HUES6 (cell line): ENCODE measurements around the gene ZNF212.
A peak's percentile ranks its signal among the peaks of the same experiment; 100 is the strongest.
"Not testable (repeated sequence)": the region's sequence is repeated elsewhere in the genome, so short reads cannot be mapped to it uniquely, and the experiment has no call there.

ENCODE experiments used
- H3K27ac ChIP-seq: 2 replicates; pipeline ENCODE4 v1.7.0; 2013; ENCODE audit warnings: low read depth, mild to moderate bottlenecking, low read length, inconsistent platforms
- H3K27me3 ChIP-seq: 2 replicates; pipeline ENCODE4 v1.6.1; 2013; ENCODE audit warnings: low read length; ENCODE audit not compliant: control insufficient read depth, insufficient read depth
- H3K36me3 ChIP-seq: 2 replicates; pipeline ENCODE4 v1.6.1; 2013; ENCODE audit warnings: low read length; ENCODE audit not compliant: control insufficient read depth, insufficient read depth
- H3K4me1 ChIP-seq: 2 replicates; pipeline ENCODE4 v1.6.1; 2013; ENCODE audit warnings: low read length; ENCODE audit not compliant: control insufficient read depth, insufficient read depth
- H3K4me3 ChIP-seq: 2 replicates; pipeline ENCODE4 v1.5.1; 2013; ENCODE audit warnings: low read depth, low read length
- H3K9ac ChIP-seq: one replicate; pipeline ENCODE4 v1.6.1; 2013; ENCODE audit warnings: mild to moderate bottlenecking, low read length
- H3K9me3 ChIP-seq: 2 replicates; pipeline ENCODE4 v1.6.1; 2013; ENCODE audit warnings: low read depth, low read length; ENCODE audit not compliant: control insufficient read depth, insufficient read depth

Gene ZNF212

DNA sequence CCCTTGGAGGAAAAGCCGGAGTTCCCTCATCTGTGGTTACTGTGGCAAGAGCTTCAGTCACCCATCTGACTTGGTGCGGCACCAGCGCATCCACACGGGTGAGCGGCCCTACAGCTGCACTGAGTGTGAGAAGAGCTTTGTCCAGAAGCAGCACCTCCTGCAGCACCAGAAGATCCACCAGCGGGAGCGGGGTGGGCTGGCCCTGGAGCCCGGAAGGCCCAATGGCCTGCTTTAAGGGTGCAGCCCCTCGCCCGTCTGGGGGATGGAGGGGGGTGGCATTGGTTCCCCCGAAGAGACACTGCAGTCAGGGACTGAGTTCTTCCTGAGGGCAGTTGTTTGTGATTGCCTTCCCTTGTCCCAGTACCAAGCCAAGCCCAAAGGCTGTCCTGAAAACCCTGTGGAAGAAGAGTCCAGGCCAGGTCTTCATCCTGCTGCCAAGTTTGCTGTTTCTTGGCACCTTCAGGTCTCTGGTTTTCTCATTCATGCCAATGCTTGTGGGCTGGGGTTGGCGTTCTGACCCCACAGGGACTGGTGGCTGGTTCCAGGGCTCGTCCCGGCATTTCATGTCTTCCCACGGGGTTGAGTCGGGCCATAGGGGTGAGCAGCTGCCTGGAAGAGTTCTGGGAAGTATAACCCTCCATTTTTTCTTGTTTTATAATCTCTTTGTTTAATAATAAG lies 14.9 kb downstream of the ZNF212 start:
- Histone ChIP-seq H3K4me1 (no peaks in the 10 kb centered on the region), H3K9ac (no peak overlapping the region), H3K9me3 (no peaks in the 10 kb centered on the region), H3K36me3 (peaks cover 55% of the 10 kb centered on the region), H3K27me3 (no peaks in the 10 kb centered on the region), H3K4me3 (no peak overlapping the region), H3K27ac (no peak overlapping the region)

DNA sequence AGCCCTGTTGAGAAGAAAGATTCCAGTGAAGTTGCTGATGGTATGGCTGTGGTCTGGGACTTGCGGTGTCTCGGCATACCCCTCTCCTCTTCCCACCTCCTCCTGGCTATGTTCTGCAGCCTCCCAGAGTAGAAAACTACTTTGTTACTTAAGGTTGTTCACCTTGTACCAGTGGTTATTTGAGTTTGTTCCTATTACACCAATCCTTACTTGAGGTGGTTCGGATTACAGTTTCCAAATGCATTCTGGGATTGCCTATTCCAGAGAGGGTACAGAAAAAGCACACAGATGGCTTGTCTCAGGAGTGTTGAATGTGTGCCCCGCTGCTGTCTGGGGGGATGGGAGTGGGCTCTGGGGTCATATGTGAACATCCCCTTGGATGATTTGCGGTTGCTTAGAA lies 15.7 kb downstream of the ZNF212 start:
- Histone ChIP-seq H3K9me3 (no peaks in the 10 kb centered on the region), H3K27ac (no peak overlapping the region), H3K4me3 (no peak overlapping the region), H3K36me3 (peaks cover 52% of the 10 kb centered on the region), H3K9ac (no peak overlapping the region), H3K27me3 (no peaks in the 10 kb centered on the region), H3K4me1 (no peaks in the 10 kb centered on the region)

DNA sequence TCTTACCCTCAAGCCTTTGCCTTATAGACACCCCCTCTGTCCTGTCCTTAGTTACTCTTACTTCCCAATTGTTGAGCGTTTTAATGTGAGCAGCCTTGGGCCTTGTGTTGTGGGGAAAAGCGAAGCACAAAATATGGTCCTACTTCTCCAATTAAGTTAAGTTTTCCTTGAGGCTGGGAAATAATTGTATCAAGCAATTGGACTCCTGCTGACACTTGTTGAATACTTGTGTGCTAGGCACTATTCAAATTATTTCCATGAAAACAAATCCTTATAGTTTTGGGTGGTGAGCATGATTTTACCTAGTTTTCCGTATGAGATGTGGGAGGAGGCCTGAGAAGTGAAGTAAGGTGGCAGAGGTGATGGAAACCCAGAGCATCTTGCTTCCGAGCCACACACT lies 17.1 kb downstream of the ZNF212 start:
- no peak overlapping the region for H3K27ac ChIP-seq
- H3K36me3 ChIP-seq = peaks cover 43% of the 10 kb centered on the region
- no peaks in the 10 kb centered on the region for H3K9me3 ChIP-seq
- H3K4me3 ChIP-seq = no peak overlapping the region
- peaks cover 4% of the 10 kb centered on the region for H3K27me3 ChIP-seq
- H3K9ac ChIP-seq = no peak overlapping the region
- H3K4me1 ChIP-seq = no peaks in the 10 kb centered on the region

DNA sequence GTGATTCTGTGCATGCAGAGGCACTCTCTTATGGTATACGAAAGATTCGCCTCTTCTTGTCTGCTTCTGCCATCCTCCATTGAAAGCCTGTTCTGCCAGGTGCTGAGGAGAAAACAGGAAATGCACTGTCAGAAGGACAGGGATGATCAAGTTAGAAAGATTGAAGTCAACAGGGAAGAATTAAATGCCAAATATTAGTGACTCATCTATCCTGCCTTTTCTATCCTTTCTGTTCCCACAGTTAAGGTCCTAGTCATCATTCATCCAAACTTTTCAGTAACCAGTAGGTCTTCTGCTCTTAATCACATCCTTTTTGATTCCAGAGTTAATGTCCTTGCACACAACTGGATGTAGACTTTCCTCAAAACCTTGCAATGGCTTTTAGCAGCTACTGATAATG lies 17.7 kb downstream of the ZNF212 start:
- H3K9ac ChIP-seq = no peak overlapping the region
- H3K27me3 ChIP-seq = peaks cover 6% of the 10 kb centered on the region
- H3K9me3 ChIP-seq = no peaks in the 10 kb centered on the region
- no peaks in the 10 kb centered on the region for H3K4me1 ChIP-seq
- H3K36me3 ChIP-seq = peaks cover 38% of the 10 kb centered on the region
- H3K27ac ChIP-seq = no peak overlapping the region
- H3K4me3 ChIP-seq = no peak overlapping the region

DNA sequence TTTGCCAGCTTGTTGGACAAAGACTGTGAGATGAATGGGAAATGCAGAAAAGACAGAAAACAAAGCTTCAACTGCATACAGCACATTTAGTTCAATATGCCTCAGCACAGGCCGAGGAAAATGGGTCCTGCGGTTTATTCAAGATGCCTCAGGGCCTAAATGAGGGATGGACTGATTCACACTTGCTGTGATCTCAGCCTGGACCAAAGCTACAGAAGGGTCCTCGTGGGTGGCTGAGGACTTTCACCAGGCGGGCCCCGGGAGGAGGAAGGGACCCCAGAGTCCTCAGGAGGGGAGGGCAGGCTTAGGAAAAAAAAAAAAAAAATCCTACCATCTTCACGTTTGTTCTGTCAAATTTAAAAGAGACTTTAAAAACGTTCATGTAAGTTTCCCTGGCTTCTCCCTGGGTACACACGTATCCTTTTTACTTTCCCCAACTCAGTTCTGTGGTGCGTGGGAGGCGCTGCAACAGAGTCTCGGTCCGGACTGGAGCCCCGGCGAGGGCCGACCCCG lies 21.9 kb downstream of the ZNF212 start:
- H3K36me3 ChIP-seq = peaks cover 10% of the 10 kb centered on the region
- no peaks in the 10 kb centered on the region for H3K9me3 ChIP-seq
- peak overlapping the region; percentile 90 for H3K9ac ChIP-seq
- no peak overlapping the region for H3K27ac ChIP-seq
- no peaks in the 10 kb centered on the region for H3K4me1 ChIP-seq
- H3K27me3 ChIP-seq = peaks cover 6% of the 10 kb centered on the region
- H3K4me3 ChIP-seq = peak overlapping the region; percentile 74

DNA sequence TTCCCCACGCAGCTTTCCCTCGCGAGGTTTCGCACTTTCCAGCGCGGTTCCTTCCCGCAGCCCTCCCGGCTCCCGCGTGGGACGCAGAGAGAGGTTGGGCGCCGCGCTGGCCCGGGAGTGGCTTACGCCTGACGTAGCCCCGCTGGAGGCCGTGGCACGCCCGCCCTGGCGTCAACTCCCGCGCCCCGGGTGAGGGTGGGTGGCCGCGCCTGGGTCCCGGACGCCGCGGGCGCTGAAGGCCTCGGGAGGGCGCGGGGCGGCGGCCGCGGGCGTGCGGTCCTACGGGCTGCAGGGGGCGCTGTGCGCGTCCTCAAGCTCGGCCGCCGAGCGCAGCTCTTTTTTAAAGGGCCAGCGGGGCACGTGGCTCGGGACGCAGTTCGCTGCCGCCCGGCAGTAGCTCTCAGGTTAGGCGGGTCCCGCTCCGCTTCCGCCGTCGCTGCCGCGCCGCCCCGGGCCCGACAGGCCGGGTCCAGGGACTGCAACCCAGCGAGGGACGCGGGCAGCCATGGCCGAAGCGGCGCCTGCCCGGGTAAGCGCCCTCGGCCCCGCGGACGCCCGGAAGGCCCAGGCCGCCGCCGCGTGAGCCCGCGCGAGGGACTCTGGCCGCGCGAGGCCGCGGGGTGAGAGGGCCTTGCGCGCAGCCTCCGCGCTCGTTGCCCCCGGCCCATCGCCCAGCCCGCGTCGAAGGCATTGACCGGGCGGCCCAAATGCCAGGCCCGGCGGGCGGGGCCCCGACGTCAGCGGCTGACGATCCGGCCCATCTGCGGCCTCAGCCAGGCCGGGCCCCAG lies 22.6 kb downstream of the ZNF212 start, which contains the start of gene ZNF783:
TSS of gene ZNF783 (plus strand) at position 368 of the 789 bp plus-strand sequence. CDS start at position 506, 138 bp downstream.
- Histone ChIP-seq H3K9ac (peak within 1 kb of the TSS; percentile 90), H3K9me3 (no peaks in the 10 kb centered on the region)

DNA sequence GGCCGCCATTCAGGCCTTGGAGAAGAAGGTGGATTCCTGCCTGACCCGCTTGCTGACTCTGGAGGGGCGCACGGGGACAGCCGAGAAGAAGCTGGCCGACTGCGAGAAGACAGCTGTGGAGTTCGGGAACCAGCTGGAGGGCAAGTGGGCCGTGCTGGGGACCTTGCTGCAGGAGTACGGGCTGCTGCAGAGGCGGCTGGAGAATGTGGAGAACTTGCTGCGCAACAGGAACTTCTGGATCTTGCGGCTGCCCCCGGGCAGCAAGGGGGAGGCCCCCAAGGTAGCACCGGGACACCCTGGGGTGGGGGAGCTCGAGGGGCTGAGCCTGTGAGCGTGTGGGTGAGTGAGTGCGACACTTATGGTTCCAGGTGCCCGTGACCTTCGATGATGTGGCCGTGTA lies 27.0 kb downstream of the ZNF212 start:
- H3K9ac ChIP-seq = no peak overlapping the region
- no peak overlapping the region for H3K4me3 ChIP-seq
- no peak overlapping the region for H3K27ac ChIP-seq
- H3K4me1 ChIP-seq = no peaks in the 10 kb centered on the region
- H3K36me3 ChIP-seq = peaks cover 30% of the 10 kb centered on the region
- H3K9me3 ChIP-seq = no peaks in the 10 kb centered on the region
- peaks cover 3% of the 10 kb centered on the region for H3K27me3 ChIP-seq

More for the DNA sequence above, 22.6 kb downstream of the ZNF212 start, which contains the start of gene ZNF783:
- Histone ChIP-seq H3K27ac (peak within 1 kb of the TSS; percentile 19; the same call in 1 of the 2 replicates), H3K27me3 (peaks cover 6% of the 10 kb centered on the region), H3K36me3 (peaks cover 16% of the 10 kb centered on the region), H3K4me3 (peak within 1 kb of the TSS; percentile 74), H3K4me1 (no peaks in the 10 kb centered on the region)

DNA sequence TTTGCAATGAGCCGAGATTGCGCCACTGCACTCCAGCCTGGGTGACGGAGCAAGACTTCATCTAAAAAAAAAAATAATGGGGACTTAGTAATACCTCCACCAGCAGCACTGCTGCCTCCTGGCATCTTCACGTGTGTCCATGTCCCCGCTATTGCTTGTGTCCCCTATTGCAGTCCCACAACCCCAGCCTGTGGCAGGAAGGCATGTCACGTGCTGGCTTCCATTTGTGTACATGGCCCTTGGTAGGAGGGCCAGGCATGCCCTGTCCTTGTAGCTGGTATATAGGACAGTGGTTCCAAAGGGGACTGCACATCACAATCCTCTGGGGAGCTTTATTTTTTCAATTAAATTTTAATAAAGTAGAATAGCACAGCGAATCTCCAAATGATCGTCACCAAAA lies 28.3 kb downstream of the ZNF212 start:
- no peaks in the 10 kb centered on the region for H3K4me1 ChIP-seq
- H3K4me3 ChIP-seq = no peak overlapping the region
- H3K36me3 ChIP-seq = peaks cover 32% of the 10 kb centered on the region
- H3K27ac ChIP-seq = no peak overlapping the region
- H3K9ac ChIP-seq = no peak overlapping the region
- no peaks in the 10 kb centered on the region for H3K27me3 ChIP-seq
- H3K9me3 ChIP-seq = no peaks in the 10 kb centered on the region

DNA sequence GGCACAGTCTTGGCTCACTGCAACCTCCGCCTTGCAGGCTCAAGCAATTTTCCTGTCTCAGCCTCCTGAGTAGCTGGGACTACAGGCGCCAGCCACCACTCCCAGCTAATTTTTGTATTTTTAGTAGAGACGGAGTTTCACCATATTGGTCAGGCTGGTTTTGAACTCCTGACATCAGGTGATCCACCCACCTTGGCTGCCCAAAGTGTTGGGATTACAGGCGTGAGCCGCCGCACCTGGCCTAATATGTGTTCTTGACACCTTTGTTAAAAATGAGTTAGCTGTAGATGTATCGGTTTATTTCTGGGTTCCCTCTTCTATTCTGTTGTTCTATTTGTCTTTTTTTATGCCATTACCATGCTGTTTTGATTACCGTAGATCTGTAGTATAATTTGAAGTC lies 35.0 kb downstream of the ZNF212 start:
- H3K27ac ChIP-seq, H3K4me3 ChIP-seq: not testable (repeated sequence)
- H3K36me3 ChIP-seq = peaks cover 30% of the 10 kb centered on the region

DNA sequence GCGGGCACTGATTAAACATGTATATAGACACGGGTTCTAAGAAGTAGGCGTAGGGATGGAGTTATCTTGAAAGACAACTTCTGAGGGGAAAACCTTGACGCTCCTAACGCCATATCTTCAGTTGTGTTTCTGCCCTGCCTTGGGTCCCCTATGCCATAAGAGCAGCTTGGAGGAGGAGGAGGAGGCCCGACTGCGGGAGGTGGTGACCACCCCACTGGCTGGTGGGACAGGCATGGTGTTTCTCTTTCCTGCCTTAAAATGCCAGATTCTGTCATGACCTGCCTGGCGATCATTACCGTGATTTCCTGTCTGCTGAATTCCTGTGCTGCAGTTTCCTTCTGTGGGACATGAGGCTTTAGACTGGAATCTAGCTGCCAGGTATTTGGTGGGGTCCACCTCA lies 38.4 kb downstream of the ZNF212 start:
- Histone ChIP-seq H3K4me1 (no peaks in the 10 kb centered on the region), H3K27ac (no peak overlapping the region)

More for the DNA sequence above, 35.0 kb downstream of the ZNF212 start:
- H3K4me1 ChIP-seq, H3K9ac ChIP-seq, H3K9me3 ChIP-seq, H3K27me3 ChIP-seq: not testable (repeated sequence)

DNA sequence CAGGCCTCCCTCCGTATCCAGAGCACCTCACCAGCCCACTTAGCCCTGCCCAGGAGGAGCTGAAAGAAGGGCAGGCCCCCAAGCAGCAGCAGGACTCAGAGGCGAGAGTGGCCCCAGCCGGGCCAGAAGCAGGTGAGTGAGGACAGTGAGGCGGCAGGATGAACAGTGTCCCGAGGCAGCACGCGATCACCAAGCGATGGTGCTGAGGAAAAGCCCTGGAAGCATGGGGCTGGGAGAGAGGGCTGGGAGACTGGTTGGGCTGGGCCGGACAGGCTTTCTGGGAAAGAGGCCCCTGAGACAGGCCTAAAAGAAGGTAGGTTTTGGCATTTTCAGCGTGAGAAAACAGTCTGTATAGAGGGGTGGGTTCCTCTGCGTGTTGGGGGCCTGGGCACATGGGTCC lies 38.9 kb downstream of the ZNF212 start:
- H3K9me3 ChIP-seq = no peaks in the 10 kb centered on the region
- H3K4me1 ChIP-seq = no peaks in the 10 kb centered on the region
- no peak overlapping the region for H3K9ac ChIP-seq
- no peak overlapping the region for H3K27ac ChIP-seq
- no peak overlapping the region for H3K4me3 ChIP-seq
- no peaks in the 10 kb centered on the region for H3K27me3 ChIP-seq
- peaks cover 36% of the 10 kb centered on the region for H3K36me3 ChIP-seq

More for the DNA sequence above, 38.4 kb downstream of the ZNF212 start:
- no peaks in the 10 kb centered on the region for H3K27me3 ChIP-seq
- peaks cover 39% of the 10 kb centered on the region for H3K36me3 ChIP-seq
- H3K9me3 ChIP-seq = no peaks in the 10 kb centered on the region
- no peak overlapping the region for H3K4me3 ChIP-seq
- no peak overlapping the region for H3K9ac ChIP-seq
